MM.1S (cell line): ENCODE results near the gene SUPT6H.

Source experiments
- EZH2phosphoT487 ChIP-seq: fragments of 300-600 bp; sonication (generic); IDR thresholded peaks from 2 replicates; pipeline ENCODE4 v1.6.1; 2018; ENCODE audit warnings: antibody characterized with exemption, low read length
- TF ChIP-seq, protein P1 (sequence below): fragments of 300-600 bp; sonication (generic); IDR thresholded peaks from 2 replicates; pipeline ENCODE4 v1.5.1; 2016; ENCODE audit warnings: antibody characterized with exemption, low read length, mixed read lengths

DNA sequence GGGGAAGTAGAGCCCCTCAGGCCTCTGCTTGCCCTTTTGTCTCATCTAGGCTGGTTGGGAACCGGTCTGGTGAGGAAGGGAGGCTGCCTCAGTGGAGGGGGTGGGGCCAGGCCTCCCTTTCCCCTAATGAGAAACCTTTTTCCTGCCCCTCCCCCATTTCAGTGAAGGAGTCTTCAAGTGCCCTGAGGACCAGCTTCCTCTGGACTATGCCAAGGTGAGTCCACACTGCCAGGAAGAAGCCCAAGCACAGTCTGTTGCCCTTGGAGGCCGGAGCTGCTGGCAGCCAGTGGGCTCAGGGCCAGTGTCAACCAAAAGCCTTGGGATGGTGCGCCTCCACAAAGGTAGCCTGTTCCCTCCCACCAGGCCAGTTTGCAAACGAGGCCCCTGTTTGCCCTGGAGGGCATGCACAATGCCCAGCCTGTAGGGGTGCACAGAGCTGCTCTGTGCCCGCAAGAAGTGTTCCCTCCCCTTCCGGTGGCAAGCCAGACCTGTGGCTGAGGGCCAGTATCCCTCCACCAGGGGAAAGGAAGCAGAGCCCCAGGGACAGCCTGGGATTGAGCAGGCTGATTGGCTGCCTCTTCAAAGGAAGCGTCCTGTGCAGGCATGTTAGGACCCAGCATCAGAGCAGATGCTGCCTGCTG, 85.2 kb downstream of the SUPT6H start:
- TF ChIP-seq, protein P1, sequence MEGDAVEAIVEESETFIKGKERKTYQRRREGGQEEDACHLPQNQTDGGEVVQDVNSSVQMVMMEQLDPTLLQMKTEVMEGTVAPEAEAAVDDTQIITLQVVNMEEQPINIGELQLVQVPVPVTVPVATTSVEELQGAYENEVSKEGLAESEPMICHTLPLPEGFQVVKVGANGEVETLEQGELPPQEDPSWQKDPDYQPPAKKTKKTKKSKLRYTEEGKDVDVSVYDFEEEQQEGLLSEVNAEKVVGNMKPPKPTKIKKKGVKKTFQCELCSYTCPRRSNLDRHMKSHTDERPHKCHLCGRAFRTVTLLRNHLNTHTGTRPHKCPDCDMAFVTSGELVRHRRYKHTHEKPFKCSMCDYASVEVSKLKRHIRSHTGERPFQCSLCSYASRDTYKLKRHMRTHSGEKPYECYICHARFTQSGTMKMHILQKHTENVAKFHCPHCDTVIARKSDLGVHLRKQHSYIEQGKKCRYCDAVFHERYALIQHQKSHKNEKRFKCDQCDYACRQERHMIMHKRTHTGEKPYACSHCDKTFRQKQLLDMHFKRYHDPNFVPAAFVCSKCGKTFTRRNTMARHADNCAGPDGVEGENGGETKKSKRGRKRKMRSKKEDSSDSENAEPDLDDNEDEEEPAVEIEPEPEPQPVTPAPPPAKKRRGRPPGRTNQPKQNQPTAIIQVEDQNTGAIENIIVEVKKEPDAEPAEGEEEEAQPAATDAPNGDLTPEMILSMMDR = no peak
- no peak for TF ChIP-seq EZH2phosphoT487
